Measurements from ENCODE around the gene AVPR2. TPM values are rescaled to one million over a fixed set of nuclear protein-coding genes. Genes with fewer than 3 reads are reported as not detected.

Gene AVPR2
- total and polyA plus RNA-seq, 4 donors: 0.05 TPM; not detected in 3

- Histone ChIP-seq H3K36me3 (ENCODE audit: control insufficient read depth in 4 of 4, insufficient read depth in 3 of 4, low read depth in 1 of 4, low read length in 3 of 4) (no peaks in the 10 kb centered on the region), H3K9ac (ENCODE audit: low read depth in 1 of 2, low read length in 2 of 2) (no peak overlapping the region), H3K4me3 (ENCODE audit: low read depth in 1 of 3, low read length in 3 of 3) (no peak overlapping the region), H3K27ac (ENCODE audit: low read depth in 1 of 2, low read length in 2 of 2) (no peak overlapping the region), H3K4me1 (ENCODE audit: control insufficient read depth in 4 of 4, insufficient read depth in 4 of 4, low read length in 3 of 4) (peaks cover 0 to 2% (median under 1%) of the 10 kb centered on the region in 4 donors), H3K9me3 (ENCODE audit: control insufficient read depth in 4 of 4, low read length in 3 of 4) (no peaks in the 10 kb centered on the region), H3K27me3 (ENCODE audit: control insufficient read depth in 4 of 4, insufficient read depth in 4 of 4, low read length in 3 of 4) (no peaks in the 10 kb centered on the region)
- DNase-seq (ENCODE audit: low spot score): no peak
- 98% methylated on average over 6 of the region's 6 CpGs for WGBS
- TF ChIP-seq, protein P1, sequence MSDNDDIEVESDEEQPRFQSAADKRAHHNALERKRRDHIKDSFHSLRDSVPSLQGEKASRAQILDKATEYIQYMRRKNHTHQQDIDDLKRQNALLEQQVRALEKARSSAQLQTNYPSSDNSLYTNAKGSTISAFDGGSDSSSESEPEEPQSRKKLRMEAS (IDR thresholded peaks at IDR 0.05): no peak
These were observed 13.4 kb downstream of the AVPR2 start for GRCh38 chrX:153917869-153918268.

DNA sequence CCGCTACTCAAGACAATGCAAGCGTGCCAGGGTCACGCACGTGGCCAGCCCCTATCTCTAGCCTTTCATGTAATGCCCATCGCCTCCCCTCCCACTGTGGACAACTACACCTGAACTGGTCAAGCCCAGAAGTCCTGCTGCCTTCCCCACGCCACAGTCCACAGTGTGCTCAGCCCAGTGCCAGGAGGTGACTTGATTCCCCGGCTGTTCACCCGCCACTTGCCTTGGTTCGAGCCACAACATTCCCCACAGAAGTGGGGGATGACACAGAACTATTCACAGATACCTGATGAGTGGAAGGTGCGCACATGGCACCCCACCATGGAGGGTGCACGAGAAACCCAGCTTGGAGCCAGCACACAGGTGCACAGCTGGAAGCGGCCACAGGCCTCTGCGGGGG, 14.8 kb downstream of the AVPR2 start:
- 98% methylated on average over 13 of the region's 13 CpGs for WGBS
- H3K36me3 ChIP-seq (ENCODE audit: control insufficient read depth in 4 of 4, insufficient read depth in 3 of 4, low read depth in 1 of 4, low read length in 3 of 4): no peaks in the 10 kb centered on the region
- TF ChIP-seq HNF4G (IDR thresholded peaks at IDR 0.05) (no peak), RXRA (IDR thresholded peaks at IDR 0.05) (no peak)
- TF ChIP-seq, protein P1 (IDR thresholded peaks at IDR 0.05): no peak

GRCh38 chrX:153920546-153920945, 16.1 kb downstream of the AVPR2 start:
- peaks cover 3 to 10% (median 4%) of the 10 kb centered on the region in 4 donors for H3K4me1 ChIP-seq (ENCODE audit: control insufficient read depth in 4 of 4, insufficient read depth in 4 of 4, low read length in 3 of 4)
- H3K4me3 ChIP-seq (ENCODE audit: low read depth in 1 of 3, low read length in 3 of 3): no peak overlapping the region
- no peaks in the 10 kb centered on the region for H3K27me3 ChIP-seq (ENCODE audit: control insufficient read depth in 4 of 4, insufficient read depth in 4 of 4, low read length in 3 of 4)
- DNase-seq (ENCODE audit: low spot score): no peak
- no peaks in the 10 kb centered on the region for H3K9me3 ChIP-seq (ENCODE audit: control insufficient read depth in 4 of 4, low read length in 3 of 4)
- no peak overlapping the region for H3K27ac ChIP-seq (ENCODE audit: low read depth in 1 of 2, low read length in 2 of 2)
- TF ChIP-seq CTCF (IDR thresholded peaks at IDR 0.05; ENCODE audit: low read depth, low read length, missing input control) (no peak), GABPA (IDR thresholded peaks at IDR 0.05 in 1 of 2, conservative IDR thresholded peaks at IDR 0.05 in 1 of 2) (no peak), HNF4A (conservative IDR thresholded peaks at IDR 0.05) (no peak), RAD21 (IDR thresholded peaks at IDR 0.05) (no peak), EGR1 (IDR thresholded peaks at IDR 0.05; ENCODE audit: low read depth in 2 of 2) (no peak), YY1 (IDR thresholded peaks at IDR 0.05) (no peak), NR2F2 (IDR thresholded peaks at IDR 0.05) (no peak), FOXA1 (IDR thresholded peaks at IDR 0.05) (no peak), JUND (IDR thresholded peaks at IDR 0.05) (no peak), HNF4G (IDR thresholded peaks at IDR 0.05) (no peak), SP1 (IDR thresholded peaks at IDR 0.05) (no peak), FOXA2 (IDR thresholded peaks at IDR 0.05) (no peak), RXRA (IDR thresholded peaks at IDR 0.05) (no peak), TAF1 (conservative IDR thresholded peaks at IDR 0.05) (no peak)
- TF ChIP-seq, protein P2, sequence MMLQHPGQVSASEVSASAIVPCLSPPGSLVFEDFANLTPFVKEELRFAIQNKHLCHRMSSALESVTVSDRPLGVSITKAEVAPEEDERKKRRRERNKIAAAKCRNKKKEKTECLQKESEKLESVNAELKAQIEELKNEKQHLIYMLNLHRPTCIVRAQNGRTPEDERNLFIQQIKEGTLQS (IDR thresholded peaks at IDR 0.05): no peak
- TF ChIP-seq, protein P3, sequence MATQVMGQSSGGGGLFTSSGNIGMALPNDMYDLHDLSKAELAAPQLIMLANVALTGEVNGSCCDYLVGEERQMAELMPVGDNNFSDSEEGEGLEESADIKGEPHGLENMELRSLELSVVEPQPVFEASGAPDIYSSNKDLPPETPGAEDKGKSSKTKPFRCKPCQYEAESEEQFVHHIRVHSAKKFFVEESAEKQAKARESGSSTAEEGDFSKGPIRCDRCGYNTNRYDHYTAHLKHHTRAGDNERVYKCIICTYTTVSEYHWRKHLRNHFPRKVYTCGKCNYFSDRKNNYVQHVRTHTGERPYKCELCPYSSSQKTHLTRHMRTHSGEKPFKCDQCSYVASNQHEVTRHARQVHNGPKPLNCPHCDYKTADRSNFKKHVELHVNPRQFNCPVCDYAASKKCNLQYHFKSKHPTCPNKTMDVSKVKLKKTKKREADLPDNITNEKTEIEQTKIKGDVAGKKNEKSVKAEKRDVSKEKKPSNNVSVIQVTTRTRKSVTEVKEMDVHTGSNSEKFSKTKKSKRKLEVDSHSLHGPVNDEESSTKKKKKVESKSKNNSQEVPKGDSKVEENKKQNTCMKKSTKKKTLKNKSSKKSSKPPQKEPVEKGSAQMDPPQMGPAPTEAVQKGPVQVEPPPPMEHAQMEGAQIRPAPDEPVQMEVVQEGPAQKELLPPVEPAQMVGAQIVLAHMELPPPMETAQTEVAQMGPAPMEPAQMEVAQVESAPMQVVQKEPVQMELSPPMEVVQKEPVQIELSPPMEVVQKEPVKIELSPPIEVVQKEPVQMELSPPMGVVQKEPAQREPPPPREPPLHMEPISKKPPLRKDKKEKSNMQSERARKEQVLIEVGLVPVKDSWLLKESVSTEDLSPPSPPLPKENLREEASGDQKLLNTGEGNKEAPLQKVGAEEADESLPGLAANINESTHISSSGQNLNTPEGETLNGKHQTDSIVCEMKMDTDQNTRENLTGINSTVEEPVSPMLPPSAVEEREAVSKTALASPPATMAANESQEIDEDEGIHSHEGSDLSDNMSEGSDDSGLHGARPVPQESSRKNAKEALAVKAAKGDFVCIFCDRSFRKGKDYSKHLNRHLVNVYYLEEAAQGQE (IDR thresholded peaks at IDR 0.05): no peak
- TF ChIP-seq, protein P1 (IDR thresholded peaks at IDR 0.05): no peak
- TF ChIP-seq, protein P4, sequence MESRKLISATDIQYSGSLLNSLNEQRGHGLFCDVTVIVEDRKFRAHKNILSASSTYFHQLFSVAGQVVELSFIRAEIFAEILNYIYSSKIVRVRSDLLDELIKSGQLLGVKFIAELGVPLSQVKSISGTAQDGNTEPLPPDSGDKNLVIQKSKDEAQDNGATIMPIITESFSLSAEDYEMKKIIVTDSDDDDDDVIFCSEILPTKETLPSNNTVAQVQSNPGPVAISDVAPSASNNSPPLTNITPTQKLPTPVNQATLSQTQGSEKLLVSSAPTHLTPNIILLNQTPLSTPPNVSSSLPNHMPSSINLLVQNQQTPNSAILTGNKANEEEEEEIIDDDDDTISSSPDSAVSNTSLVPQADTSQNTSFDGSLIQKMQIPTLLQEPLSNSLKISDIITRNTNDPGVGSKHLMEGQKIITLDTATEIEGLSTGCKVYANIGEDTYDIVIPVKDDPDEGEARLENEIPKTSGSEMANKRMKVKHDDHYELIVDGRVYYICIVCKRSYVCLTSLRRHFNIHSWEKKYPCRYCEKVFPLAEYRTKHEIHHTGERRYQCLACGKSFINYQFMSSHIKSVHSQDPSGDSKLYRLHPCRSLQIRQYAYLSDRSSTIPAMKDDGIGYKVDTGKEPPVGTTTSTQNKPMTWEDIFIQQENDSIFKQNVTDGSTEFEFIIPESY (IDR thresholded peaks at IDR 0.05): no peak
- H3K36me3 ChIP-seq (ENCODE audit: control insufficient read depth in 4 of 4, insufficient read depth in 3 of 4, low read depth in 1 of 4, low read length in 3 of 4): no peaks in the 10 kb centered on the region
- 96% methylated on average over 14 of the region's 14 CpGs for WGBS
- H3K9ac ChIP-seq (ENCODE audit: low read depth in 1 of 2, low read length in 2 of 2): no peak overlapping the region

More for the DNA sequence above, 14.8 kb downstream of the AVPR2 start:
- Histone ChIP-seq H3K9ac (ENCODE audit: low read depth in 1 of 2, low read length in 2 of 2) (no peak overlapping the region), H3K27me3 (ENCODE audit: control insufficient read depth in 4 of 4, insufficient read depth in 4 of 4, low read length in 3 of 4) (no peaks in the 10 kb centered on the region), H3K9me3 (ENCODE audit: control insufficient read depth in 4 of 4, low read length in 3 of 4) (no peaks in the 10 kb centered on the region), H3K4me1 (ENCODE audit: control insufficient read depth in 4 of 4, insufficient read depth in 4 of 4, low read length in 3 of 4) (peaks cover 2 to 9% (median 3%) of the 10 kb centered on the region in 4 donors), H3K4me3 (ENCODE audit: low read depth in 1 of 3, low read length in 3 of 3) (no peak overlapping the region), H3K27ac (ENCODE audit: low read depth in 1 of 2, low read length in 2 of 2) (no peak overlapping the region)
- no peak for DNase-seq (ENCODE audit: low spot score)
